PC-9 (cell line): Measurements from ENCODE around the gene IGF2R. TPM values are rescaled to one million over a fixed set of nuclear protein-coding genes. Genes with fewer than 3 reads are reported as not detected.

Experiments used
- BruUV-seq: library from RNA; stranded (reverse); fragments of 400-500 nt; replicated peaks from 2 replicates; lab custom pipeline; 2021; lab: Mats Ljungman, UMichigan
- CTCF ChIA-PET: fragments of 300-600 bp; sonication (Branson Sonifier 250); formaldehyde crosslinking; loops from one replicate; lab custom pipeline; 2022; ENCODE audit warnings: antibody characterized with exemption; lab: Charles Lee
- POLR2A ChIA-PET: fragments of 300-600 bp; sonication (Branson Sonifier 250); formaldehyde crosslinking; loops from one replicate; lab custom pipeline; 2022; ENCODE audit warnings: antibody characterized with exemption; ENCODE audit not compliant: unreplicated experiment; lab: Charles Lee
- DNase-seq, 2 experiments: peaks; one replicate each; pipeline versions ENCODE4 v3.0.0 to v3.0.0-alpha.2; 2015 to 2022; ENCODE audit warnings: mixed read lengths in 1 of 2
- H2AFZ ChIP-seq: fragments of 200-600 bp; sonication (generic); 2 replicates; pipeline ENCODE4 v1.8.1; 2017; ENCODE audit warnings: antibody characterized with exemption
- H3F3A ChIP-seq: fragments of 200-600 bp; sonication (generic); 2 replicates; pipeline ENCODE4 v1.8.1; 2017; ENCODE audit warnings: antibody characterized with exemption, mild to moderate bottlenecking, low read depth; ENCODE audit not compliant: insufficient read depth
- H3K27ac ChIP-seq: fragments of 200-600 bp; sonication (generic); 2 replicates; pipeline ENCODE4 v1.6.1; 2016; ENCODE audit warnings: mixed run types
- H3K27me3 ChIP-seq: fragments of 200-600 bp; sonication (generic); 2 replicates; pipeline ENCODE4 v1.6.1; 2016; ENCODE audit warnings: low read depth, mixed run types; ENCODE audit not compliant: insufficient read depth
- H3K36me3 ChIP-seq: fragments of 200-600 bp; sonication (generic); 2 replicates; pipeline ENCODE4 v1.6.1; 2016; ENCODE audit warnings: low read depth, mixed run types
- H3K4me1 ChIP-seq: fragments of 200-600 bp; sonication (generic); replicated peaks from 2 replicates; pipeline ENCODE4 v1.6.1; 2016; ENCODE audit warnings: mixed run types; ENCODE audit not compliant: insufficient read depth
- H3K4me2 ChIP-seq: fragments of 200-600 bp; sonication (generic); 2 replicates; pipeline ENCODE4 v1.6.1; 2017; ENCODE audit warnings: mixed run types
- H3K4me3 ChIP-seq: fragments of 200-600 bp; sonication (generic); 2 replicates; pipeline ENCODE4 v1.6.1; 2016; ENCODE audit warnings: mixed run types
- H3K79me2 ChIP-seq: fragments of 200-600 bp; sonication (generic); 2 replicates; pipeline ENCODE4 v1.6.1; 2017; ENCODE audit warnings: low read depth, mixed run types
- H3K9me2 ChIP-seq: fragments of 200-600 bp; sonication (generic); 2 replicates; pipeline ENCODE4 v1.8.1; 2017; ENCODE audit warnings: mild to moderate bottlenecking; ENCODE audit not compliant: insufficient read depth
- H3K9me3 ChIP-seq: fragments of 200-600 bp; sonication (generic); 2 replicates; pipeline ENCODE4 v1.8.1; 2016; ENCODE audit warnings: low read depth; ENCODE audit not compliant: insufficient read depth
- H4K20me1 ChIP-seq: fragments of 200-600 bp; sonication (generic); 2 replicates; pipeline ENCODE4 v1.8.1; 2017; ENCODE audit not compliant: insufficient read depth
- EZH2 ChIP-seq: fragments of 200-600 bp; sonication (generic); IDR thresholded peaks from 2 replicates; pipeline ENCODE4 v1.8.0; 2017; ENCODE audit warnings: antibody characterized with exemption, low read depth
- intact Hi-C: fragments of 100-400 bp; cut with micrococcal nuclease; formaldehyde crosslinking; loops from one replicate; pipeline ENCODE4 v1.10.0; 2022; ENCODE audit not compliant: unreplicated experiment
- total RNA-seq: library from RNA; stranded (reverse); gene quantifications from 2 replicates; pipeline ENCODE4 v1.2.3, GENCODE V29; 2021
- TF ChIP-seq, protein P1 (sequence below): fragments of 200-600 bp; sonication (generic); conservative IDR thresholded peaks from 2 replicates; pipeline ENCODE4 v1.6.1; 2017; ENCODE audit warnings: mixed run types, antibody characterized with exemption, mild to moderate bottlenecking, moderate library complexity

Gene IGF2R
- total RNA-seq, 1 experiment from 2014 or later: 53.1 TPM

DNA sequence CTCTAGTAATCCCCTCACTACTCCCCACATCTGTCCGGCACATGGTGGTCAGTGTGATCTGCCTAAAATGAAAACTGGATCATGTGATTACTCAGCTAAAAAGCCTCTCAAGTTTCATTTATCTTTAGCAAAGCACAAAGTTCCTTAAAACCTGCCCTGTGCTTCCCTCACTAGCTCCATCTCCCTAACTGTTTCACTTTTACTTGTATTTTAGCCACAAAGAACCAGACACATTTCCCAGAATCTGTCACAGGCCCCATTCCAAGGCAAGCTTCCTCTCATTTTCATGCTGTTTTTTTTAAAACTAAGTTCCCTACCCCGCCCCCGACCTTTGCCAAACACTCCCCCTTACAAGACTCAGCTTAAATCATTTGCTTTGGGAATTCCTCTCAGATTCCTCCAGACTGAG lies 8.9 kb upstream of the IGF2R start:
- POLR2A ChIA-PET: no interaction called here
- Histone ChIP-seq H2AFZ (no peak overlapping the region), H3F3A (no peaks in the 10 kb centered on the region), H4K20me1 (no peaks in the 10 kb centered on the region), H3K36me3 (no peaks in the 10 kb centered on the region), H3K27me3 (no peaks in the 10 kb centered on the region), H3K4me3 (no peak overlapping the region), H3K4me1 (no peaks in the 10 kb centered on the region), H3K4me2 (no peak overlapping the region), H3K9me3 (no peaks in the 10 kb centered on the region), H3K9me2 (no peaks in the 10 kb centered on the region; the same call in 1 of the 2 replicates), H3K79me2 (no peaks in the 10 kb centered on the region), H3K27ac (no peak overlapping the region)
- CTCF ChIA-PET: no interaction called here
- no TSS peak for BruUV-seq
- no peak for DNase-seq
- intact Hi-C loops: no loop called here
- TF ChIP-seq EZH2: no peak
- TF ChIP-seq, protein P1, sequence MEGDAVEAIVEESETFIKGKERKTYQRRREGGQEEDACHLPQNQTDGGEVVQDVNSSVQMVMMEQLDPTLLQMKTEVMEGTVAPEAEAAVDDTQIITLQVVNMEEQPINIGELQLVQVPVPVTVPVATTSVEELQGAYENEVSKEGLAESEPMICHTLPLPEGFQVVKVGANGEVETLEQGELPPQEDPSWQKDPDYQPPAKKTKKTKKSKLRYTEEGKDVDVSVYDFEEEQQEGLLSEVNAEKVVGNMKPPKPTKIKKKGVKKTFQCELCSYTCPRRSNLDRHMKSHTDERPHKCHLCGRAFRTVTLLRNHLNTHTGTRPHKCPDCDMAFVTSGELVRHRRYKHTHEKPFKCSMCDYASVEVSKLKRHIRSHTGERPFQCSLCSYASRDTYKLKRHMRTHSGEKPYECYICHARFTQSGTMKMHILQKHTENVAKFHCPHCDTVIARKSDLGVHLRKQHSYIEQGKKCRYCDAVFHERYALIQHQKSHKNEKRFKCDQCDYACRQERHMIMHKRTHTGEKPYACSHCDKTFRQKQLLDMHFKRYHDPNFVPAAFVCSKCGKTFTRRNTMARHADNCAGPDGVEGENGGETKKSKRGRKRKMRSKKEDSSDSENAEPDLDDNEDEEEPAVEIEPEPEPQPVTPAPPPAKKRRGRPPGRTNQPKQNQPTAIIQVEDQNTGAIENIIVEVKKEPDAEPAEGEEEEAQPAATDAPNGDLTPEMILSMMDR: no peak

DNA sequence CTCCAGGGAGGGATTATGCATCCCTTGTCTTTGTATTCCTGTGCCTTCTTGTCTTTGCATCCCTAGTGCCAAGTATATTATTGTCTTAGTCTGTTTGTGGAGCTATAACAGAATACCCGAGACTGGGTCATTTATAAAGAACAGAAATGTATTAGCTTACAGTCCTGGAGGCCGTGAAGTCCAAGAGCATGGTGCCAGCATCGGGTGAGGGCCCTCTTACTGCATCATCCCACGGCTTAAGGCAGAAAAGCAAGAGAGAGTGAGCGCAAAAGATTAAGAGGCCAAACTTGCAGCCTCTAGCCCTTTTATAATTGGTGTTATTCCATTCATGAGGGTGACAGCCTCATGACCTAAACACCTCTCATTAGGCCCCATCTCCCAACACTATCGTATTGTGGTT lies 8.4 kb upstream of the IGF2R start:
- TF ChIP-seq, protein P1: no peak
- no peak for TF ChIP-seq EZH2
- no peak overlapping the region for H3K4me3 ChIP-seq
- DNase-seq: no peak
- no peaks in the 10 kb centered on the region for H3K4me1 ChIP-seq
- no peaks in the 10 kb centered on the region for H3K79me2 ChIP-seq
- no peaks in the 10 kb centered on the region for H3K9me3 ChIP-seq
- H3K27ac ChIP-seq: no peak overlapping the region
- no peaks in the 10 kb centered on the region for H3K36me3 ChIP-seq
- intact Hi-C loops: no loop called here
- no peak overlapping the region for H2AFZ ChIP-seq
- CTCF ChIA-PET: no interaction called here
- no peaks in the 10 kb centered on the region for H4K20me1 ChIP-seq
- no peak overlapping the region for H3K4me2 ChIP-seq
- POLR2A ChIA-PET: no interaction called here
- BruUV-seq: no TSS peak
- H3K9me2 ChIP-seq: no peaks in the 10 kb centered on the region; the same call in 1 of the 2 replicates
- H3F3A ChIP-seq: no peaks in the 10 kb centered on the region
- no peaks in the 10 kb centered on the region for H3K27me3 ChIP-seq

DNA sequence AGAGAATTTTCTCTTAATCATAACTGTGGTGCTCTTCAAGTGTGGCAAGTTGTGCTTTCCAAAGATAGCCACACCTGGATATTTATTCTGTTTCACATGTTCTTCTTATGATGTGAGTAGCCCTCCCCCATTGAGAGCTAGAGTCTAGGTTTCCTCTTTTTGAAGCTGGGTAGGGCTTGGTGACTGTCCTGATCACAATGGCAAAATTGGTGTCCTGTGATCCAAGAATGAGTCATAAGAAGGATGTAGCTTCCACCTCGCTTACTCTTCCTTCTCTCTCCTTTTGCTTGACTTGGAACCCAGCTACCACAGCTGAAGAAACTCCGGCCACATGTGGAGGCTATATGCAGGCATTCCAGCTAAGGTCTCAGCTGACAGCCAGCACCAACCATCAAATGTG lies 7.4 kb upstream of the IGF2R start:
- no peak overlapping the region for H3K4me3 ChIP-seq
- BruUV-seq: no TSS peak
- H3K9me2 ChIP-seq: no peaks in the 10 kb centered on the region; the same call in 1 of the 2 replicates
- no peak overlapping the region for H2AFZ ChIP-seq
- peaks cover 3% of the 10 kb centered on the region; the same call in 1 of the 2 replicates for H3F3A ChIP-seq
- POLR2A ChIA-PET: no interaction called here
- no peak overlapping the region for H3K4me2 ChIP-seq
- CTCF ChIA-PET: no interaction called here
- H3K27ac ChIP-seq: no peak overlapping the region
- no peak for TF ChIP-seq EZH2
- H3K36me3 ChIP-seq: no peaks in the 10 kb centered on the region
- H3K9me3 ChIP-seq: no peaks in the 10 kb centered on the region
- no peaks in the 10 kb centered on the region for H4K20me1 ChIP-seq
- peak in 1 of 2 experiments; percentile 36 for DNase-seq
- H3K4me1 ChIP-seq: no peaks in the 10 kb centered on the region
- H3K79me2 ChIP-seq: no peaks in the 10 kb centered on the region
- intact Hi-C loops: no loop called here
- H3K27me3 ChIP-seq: no peaks in the 10 kb centered on the region; the same call in 1 of the 2 replicates

DNA sequence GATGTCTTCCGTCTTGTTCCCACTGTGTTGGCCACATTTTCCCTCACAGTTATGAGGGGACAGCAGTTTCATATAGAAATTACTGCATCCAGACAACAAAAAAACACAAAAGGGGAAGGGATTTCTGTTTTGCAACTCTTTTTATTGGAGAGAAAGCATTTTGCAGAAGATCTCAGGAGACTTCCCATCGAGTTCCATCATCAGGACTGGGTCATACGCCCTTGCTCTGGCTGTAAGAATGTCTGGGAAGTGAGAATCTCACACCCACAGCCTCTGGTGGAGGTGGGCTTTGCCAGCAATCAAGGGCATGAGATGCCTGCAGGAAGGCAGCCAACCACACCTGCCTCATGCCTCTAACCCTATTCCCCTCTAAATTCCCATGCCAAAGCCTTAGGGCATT lies 5.8 kb upstream of the IGF2R start:
- H3K4me1 ChIP-seq: peaks cover 3% of the 10 kb centered on the region; the same call in 1 of the 2 replicates
- POLR2A ChIA-PET: no interaction called here
- TF ChIP-seq, protein P1: no peak
- no peak for TF ChIP-seq EZH2
- intact Hi-C loops: no loop called here
- no peaks in the 10 kb centered on the region; the same call in 1 of the 2 replicates for H3K9me2 ChIP-seq
- H3K79me2 ChIP-seq: no peaks in the 10 kb centered on the region
- no peaks in the 10 kb centered on the region for H3K9me3 ChIP-seq
- DNase-seq: no peak
- H3K27me3 ChIP-seq: no peaks in the 10 kb centered on the region; the same call in 1 of the 2 replicates
- no peaks in the 10 kb centered on the region for H3K36me3 ChIP-seq
- no TSS peak for BruUV-seq
- no peaks in the 10 kb centered on the region for H4K20me1 ChIP-seq
- H3K4me3 ChIP-seq: no peak overlapping the region
- no peak overlapping the region for H3K4me2 ChIP-seq
- peaks cover 6% of the 10 kb centered on the region; the same call in 1 of the 2 replicates for H3F3A ChIP-seq
- H2AFZ ChIP-seq: no peak overlapping the region
- no peak overlapping the region for H3K27ac ChIP-seq
- CTCF ChIA-PET: no interaction called here
